ENCODE results near the gene DISC1. TPM values are rescaled to one million over a fixed set of nuclear protein-coding genes. Genes with fewer than 3 reads are reported as not detected.

DISC1 gene
- total and polyA plus RNA-seq, 2 experiments from 2014 or later = 2.1 to 6.5 TPM

GRCh38 chr1:231826566-231826965 is 200.0 kb downstream of the DISC1 start (continued):
- TF ChIP-seq ZNF462 (CRISPR knock-in tag; IDR thresholded peaks at IDR 0.05) (no peak), CREB1 (CRISPR knock-in tag; IDR thresholded peaks at IDR 0.05; ENCODE audit: low read depth) (no peak), NANOG (IDR thresholded peaks at IDR 0.05; ENCODE audit: borderline replicate concordance) (no peak), JUNB (IDR thresholded peaks at IDR 0.05; ENCODE audit: unreplicated experiment) (no peak), ZNF331 (CRISPR knock-in tag; IDR thresholded peaks at IDR 0.05; ENCODE audit: low read depth) (no peak), POLR2AphosphoS5 (IDR thresholded peaks at IDR 0.05; ENCODE audit: low read depth) (no peak), REST (IDR thresholded peaks at IDR 0.05; ENCODE audit: unreplicated experiment) (no peak), ETS1 (IDR thresholded peaks at IDR 0.05) (no peak), EZH2 (IDR thresholded peaks at IDR 0.05; ENCODE audit: low read depth, unreplicated experiment) (no peak), ZNF114 (CRISPR knock-in tag; IDR thresholded peaks at IDR 0.05) (no peak)
